WERI-Rb-1 (cell line): ENCODE data around the gene TRIP13.

ENCODE experiments used
- DNase-seq: peaks from one replicate; pipeline ENCODE4 v3.0.0-alpha.2; 2020
- H3K27ac ChIP-seq: fragments of 250-450 bp; sonication (Bioruptor Pico); 2 replicates; pipeline ENCODE4 v1.5.1; 2020; ENCODE audit warnings: mild to moderate bottlenecking, moderate library complexity
- H3K27me3 ChIP-seq: fragments of 250-450 bp; sonication (Bioruptor Pico); 2 replicates; pipeline ENCODE4 v1.5.1; 2021; ENCODE audit warnings: mild to moderate bottlenecking, low read depth, moderate library complexity; ENCODE audit not compliant: insufficient read depth, severe bottlenecking
- H3K36me3 ChIP-seq: fragments of 250-450 bp; sonication (Bioruptor Pico); 2 replicates; pipeline ENCODE4 v1.5.1; 2020; ENCODE audit warnings: mild to moderate bottlenecking, moderate library complexity
- H3K4me3 ChIP-seq: 2 replicates; pipeline ENCODE4 v1.5.1; 2011; ENCODE audit warnings: low read depth, mild to moderate bottlenecking, control low read depth, low read length
- H3K9me3 ChIP-seq: fragments of 250-450 bp; sonication (Bioruptor Pico); 2 replicates; pipeline ENCODE4 v1.5.1; 2021; ENCODE audit warnings: mild to moderate bottlenecking, moderate library complexity; ENCODE audit not compliant: severe bottlenecking
- CTCF ChIP-seq: IDR thresholded peaks from 2 replicates; pipeline ENCODE4 v1.5.1; 2011; ENCODE audit warnings: low read depth, mild to moderate bottlenecking, control low read depth, inconsistent platforms, low read length

The TRIP13 gene

GRCh38 chr5:884345-885126 lies 8.1 kb upstream of the TRIP13 start:
- Histone ChIP-seq H3K9me3 (no peaks in the 10 kb centered on the region), H3K4me3 (no peak overlapping the region), H3K27me3 (no peaks in the 10 kb centered on the region), H3K27ac (no peak overlapping the region), H3K36me3 (peaks cover 92% of the 10 kb centered on the region)
- no peak for DNase-seq
- TF ChIP-seq CTCF, result no peak; the same call in 1 of the 2 replicates

GRCh38 chr5:885127-885442 lies 7.6 kb upstream of the TRIP13 start:
- no peak overlapping the region for H3K4me3 ChIP-seq
- H3K36me3 ChIP-seq, result peaks cover 97% of the 10 kb centered on the region
- no peak for TF ChIP-seq CTCF
- H3K27ac ChIP-seq, result no peak overlapping the region
- no peaks in the 10 kb centered on the region for H3K27me3 ChIP-seq
- H3K9me3 ChIP-seq, result no peaks in the 10 kb centered on the region
- DNase-seq, result no peak

- peaks cover 100% of the 10 kb centered on the region for H3K36me3 ChIP-seq
- DNase-seq, result no peak
Measured at GRCh38 chr5:885529-885928, 7.2 kb upstream of the TRIP13 start.

GRCh38 chr5:886036-886435 lies 6.6 kb upstream of the TRIP13 start:
- Histone ChIP-seq H3K36me3 (peaks cover 100% of the 10 kb centered on the region), H3K4me3 (no peak overlapping the region), H3K27me3 (no peaks in the 10 kb centered on the region), H3K9me3 (no peaks in the 10 kb centered on the region), H3K27ac (no peak overlapping the region)
- no peak for DNase-seq
- TF ChIP-seq CTCF, result no peak

More at GRCh38 chr5:885529-885928, 7.2 kb upstream of the TRIP13 start:
- Histone ChIP-seq H3K9me3 (no peaks in the 10 kb centered on the region), H3K4me3 (no peak overlapping the region), H3K27ac (no peak overlapping the region), H3K27me3 (no peaks in the 10 kb centered on the region)
- TF ChIP-seq CTCF, result no peak

- peaks cover 98% of the 10 kb centered on the region for H3K36me3 ChIP-seq
- TF ChIP-seq CTCF, result no peak
- H3K9me3 ChIP-seq, result no peaks in the 10 kb centered on the region
- DNase-seq, result no peak
- no peak overlapping the region for H3K4me3 ChIP-seq
- H3K27ac ChIP-seq, result no peak overlapping the region
- H3K27me3 ChIP-seq, result no peaks in the 10 kb centered on the region
Measured at GRCh38 chr5:886716-887325, 5.9 kb upstream of the TRIP13 start.
